HG03342 (cell line): ENCODE results near the gene HAX1.
"Not testable (repeated sequence)": the region's sequence is repeated elsewhere in the genome, so short reads cannot be mapped to it uniquely, and the experiment has no call there.

Experiments used
- ATAC-seq: cut with Tn5 transposase; IDR thresholded peaks from one replicate; pipeline ENCODE4 v1.9.1; 2021; ENCODE audit warnings: mild to moderate bottlenecking, moderate library complexity; ENCODE audit not compliant: unreplicated experiment

Gene HAX1

GRCh38 chr1:154272217-154272998 lies at the start of gene HAX1:
TSS of gene HAX1 (plus strand) at chr1:154272629. CDS start at chr1:154272724, 95 bp downstream.
- ATAC-seq, result peak; percentile 84

DNA sequence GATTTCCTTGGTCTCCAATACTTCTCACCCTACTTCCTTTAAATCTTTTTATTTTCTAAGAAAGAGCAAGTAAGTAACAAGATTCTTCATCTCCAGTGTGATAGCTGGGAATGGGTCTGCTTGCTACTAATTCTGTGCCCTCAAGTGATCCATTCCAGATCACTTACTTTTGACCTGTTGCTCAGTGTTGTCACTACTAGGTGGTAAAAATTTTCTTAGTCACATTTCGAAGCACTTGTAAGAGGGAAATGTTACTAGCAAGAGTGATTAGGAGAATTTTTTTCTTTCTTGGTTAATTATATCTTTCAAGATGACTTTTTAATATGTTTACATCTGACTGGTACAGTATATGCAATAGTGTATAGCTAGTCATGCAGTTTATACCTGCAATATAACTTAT lies 49.5 kb upstream of the HAX1 start:
- no peak for ATAC-seq

DNA sequence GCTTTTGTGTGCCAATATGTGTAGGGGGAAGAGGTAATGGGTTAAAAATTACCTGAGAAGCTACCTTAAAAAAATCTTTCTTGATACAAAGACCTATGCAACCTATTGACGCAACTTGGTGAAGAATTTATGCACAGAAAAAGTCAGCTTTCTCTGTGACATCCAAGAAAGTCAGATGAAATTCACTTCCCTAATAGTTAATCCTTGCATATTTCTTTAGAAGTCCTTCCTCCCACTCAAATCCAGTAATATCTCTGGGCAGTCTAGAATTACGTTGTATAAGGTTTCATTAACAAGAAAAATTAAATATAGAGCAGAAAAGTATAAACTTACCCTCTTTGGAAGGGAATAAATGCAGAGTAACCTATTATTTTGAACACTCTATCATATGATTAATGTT lies 48.8 kb upstream of the HAX1 start:
- ATAC-seq, result no peak

- no peak for ATAC-seq
These were observed 47.1 kb upstream of the HAX1 start for GRCh38 chr1:154225370-154225769.

DNA sequence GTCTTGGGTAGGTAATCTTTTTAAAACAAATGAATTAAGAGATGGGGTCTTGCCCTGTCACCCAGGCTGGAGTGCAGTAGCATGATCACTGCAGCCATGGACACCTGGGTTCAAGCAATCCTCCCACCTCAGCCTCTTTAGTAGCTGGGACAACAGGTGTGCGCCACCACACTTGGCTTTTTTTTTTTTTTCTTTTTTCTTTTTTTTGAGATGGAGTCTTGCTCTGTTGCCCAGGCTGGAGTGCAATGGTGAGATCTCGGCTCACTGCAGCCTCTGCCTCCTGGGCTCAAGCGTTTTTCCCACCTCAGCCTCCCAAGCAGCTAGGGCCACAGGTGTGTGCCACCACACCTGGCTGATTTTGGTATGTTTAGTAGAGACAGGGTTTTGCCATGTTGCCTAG lies 41.3 kb upstream of the HAX1 start:
- not testable (repeated sequence) for ATAC-seq

- not testable (repeated sequence) for ATAC-seq
These were observed 39.3 kb upstream of the HAX1 start for GRCh38 chr1:154233127-154233526.

GRCh38 chr1:154236855-154237254 lies 35.6 kb upstream of the HAX1 start:
- no peak for ATAC-seq

DNA sequence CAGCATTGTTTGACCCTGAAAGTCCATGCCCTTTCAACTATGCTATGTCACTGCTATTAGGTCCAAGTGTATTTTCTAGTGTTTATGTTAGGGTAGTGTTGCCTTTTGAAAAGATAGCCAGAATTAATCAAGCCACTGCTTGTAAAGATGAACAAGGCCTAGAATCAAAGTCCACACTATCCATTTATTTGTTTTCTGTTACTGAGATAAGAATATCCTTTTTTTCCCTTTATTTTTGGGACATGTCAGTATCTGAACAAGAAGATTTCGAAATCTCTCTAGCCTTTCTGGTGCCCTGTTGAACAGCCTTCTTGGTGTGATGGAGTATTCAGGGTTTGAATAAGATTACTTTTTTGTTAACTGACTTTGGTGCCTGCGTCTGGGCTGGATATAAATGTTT lies 35.0 kb upstream of the HAX1 start:
- ATAC-seq, result no peak

DNA sequence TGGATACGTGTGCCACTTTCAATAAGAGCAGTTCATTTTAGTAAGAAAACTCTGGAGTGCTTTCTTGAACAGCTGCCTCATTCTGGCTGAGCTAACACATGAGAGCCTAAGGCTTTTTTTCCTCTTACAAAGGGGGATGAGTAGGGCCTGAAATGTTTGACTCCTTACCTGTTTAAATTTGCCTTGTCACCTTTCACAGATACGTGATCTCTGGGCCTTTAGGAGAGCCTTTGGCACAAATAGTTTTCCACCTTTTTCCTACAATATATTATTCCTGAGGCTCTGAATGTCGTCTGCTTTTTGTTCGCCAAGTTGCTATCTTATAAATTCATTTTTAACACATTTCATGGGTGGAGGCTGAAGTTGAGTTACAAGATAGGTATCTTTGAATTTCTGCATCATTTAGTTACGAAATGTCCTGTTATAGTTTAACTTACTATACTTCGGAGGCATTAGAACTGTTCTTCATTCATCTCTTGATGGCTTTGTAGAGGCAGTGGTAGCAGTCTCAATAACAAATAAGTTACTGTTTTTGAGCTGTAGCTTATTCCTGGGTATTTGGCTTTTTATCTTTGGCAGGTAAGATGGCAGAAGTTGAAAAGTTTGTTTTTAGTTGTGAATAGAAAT lies 34.4 kb upstream of the HAX1 start:
- no peak for ATAC-seq

GRCh38 chr1:154239491-154239890 lies 32.9 kb upstream of the HAX1 start:
- ATAC-seq, result no peak

DNA sequence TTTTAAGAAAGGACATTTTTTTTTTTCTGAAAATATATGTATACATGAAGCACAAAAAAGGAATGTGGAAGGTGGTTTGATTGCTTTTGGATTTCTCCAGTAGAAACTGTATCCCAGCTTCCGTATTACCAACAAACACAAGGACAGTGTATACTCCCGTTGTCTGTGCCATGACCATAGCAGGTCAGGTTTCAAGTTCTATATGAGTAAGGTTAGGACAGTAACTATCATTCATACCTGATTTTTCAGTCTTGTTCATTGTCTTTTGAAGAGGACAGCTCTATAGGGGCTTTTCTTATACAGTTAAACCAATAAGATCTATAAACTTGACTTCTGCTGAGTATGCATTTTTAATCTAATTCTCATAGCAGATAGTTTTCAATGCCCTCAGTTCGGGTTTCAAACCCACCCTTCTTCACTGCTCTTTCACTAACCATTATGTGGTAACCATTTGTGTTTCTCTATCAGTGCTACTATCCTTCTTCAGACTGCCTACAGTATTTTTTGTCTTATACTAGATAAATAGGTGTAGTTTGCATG lies 32.1 kb upstream of the HAX1 start:
- ATAC-seq, result no peak

DNA sequence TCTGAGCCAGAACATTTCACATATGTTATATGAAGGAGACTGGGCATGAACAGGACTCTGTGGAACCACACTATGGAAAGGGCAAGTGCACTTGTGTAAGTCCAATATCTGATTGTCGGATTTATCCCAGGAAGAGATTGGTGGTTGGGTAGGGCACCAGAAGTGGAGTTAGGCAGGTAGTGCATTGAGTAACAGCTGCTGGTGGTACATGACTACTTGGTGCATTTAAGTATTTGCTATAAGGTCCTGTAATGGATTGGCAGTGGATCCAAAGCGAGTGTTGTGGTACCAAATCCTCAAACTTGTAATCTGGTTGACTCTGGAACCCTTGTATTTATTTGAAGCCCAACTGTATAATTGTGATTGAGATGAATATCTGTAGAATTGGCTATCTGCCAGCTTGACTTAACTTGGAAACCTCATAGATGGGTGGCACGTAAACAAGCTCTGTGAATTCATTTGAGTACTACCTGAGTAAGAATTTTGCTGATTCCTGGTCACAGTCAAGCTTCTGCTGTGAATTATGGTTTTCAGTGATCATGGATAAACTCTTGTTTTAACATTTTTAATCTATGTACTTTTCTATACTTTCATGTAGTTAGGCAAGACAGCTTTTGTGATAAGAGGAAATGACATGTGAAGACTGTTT lies 30.6 kb upstream of the HAX1 start:
- ATAC-seq, result no peak

GRCh38 chr1:154253671-154254070 lies 18.8 kb upstream of the HAX1 start:
- no peak for ATAC-seq

GRCh38 chr1:154256686-154257085 lies 15.7 kb upstream of the HAX1 start:
- no peak for ATAC-seq

DNA sequence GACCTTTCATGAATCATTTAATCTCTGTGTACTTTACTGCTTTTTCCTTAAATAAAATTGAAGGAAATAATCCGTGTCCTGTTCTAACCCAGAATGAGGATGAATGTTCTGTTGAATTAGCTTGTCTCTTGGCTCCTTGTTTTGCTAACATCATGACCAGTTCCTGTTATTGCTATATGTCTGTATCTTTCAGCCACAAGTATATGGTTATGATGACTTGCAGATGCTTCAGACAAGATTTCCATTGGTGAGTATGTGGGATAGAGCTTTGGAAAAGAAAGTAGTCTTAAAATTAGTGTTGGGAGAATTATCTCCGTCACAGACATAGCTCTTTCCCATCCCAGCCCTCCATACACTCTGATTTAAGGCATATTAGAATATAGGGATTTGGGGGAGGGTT lies 13.6 kb upstream of the HAX1 start:
- ATAC-seq, result no peak

DNA sequence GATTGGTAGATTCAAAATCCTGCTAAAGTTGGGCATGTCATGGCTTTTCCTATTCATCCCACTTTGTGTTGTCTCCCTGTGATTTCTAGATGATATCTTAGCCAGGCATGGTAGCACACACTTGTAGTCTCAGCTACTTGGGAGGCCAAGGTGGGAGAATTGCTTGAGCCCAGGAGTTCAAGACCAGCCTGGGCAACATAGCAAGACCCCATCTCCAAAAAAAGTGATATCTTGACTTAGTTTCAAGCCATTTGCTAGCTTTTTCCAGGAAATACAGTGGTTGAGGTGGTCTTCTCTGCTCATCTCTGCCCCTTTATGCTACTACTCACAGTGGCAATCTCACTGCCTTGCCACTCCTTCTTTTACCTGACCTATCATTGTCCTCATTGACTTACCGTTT lies 12.3 kb upstream of the HAX1 start:
- no peak for ATAC-seq

DNA sequence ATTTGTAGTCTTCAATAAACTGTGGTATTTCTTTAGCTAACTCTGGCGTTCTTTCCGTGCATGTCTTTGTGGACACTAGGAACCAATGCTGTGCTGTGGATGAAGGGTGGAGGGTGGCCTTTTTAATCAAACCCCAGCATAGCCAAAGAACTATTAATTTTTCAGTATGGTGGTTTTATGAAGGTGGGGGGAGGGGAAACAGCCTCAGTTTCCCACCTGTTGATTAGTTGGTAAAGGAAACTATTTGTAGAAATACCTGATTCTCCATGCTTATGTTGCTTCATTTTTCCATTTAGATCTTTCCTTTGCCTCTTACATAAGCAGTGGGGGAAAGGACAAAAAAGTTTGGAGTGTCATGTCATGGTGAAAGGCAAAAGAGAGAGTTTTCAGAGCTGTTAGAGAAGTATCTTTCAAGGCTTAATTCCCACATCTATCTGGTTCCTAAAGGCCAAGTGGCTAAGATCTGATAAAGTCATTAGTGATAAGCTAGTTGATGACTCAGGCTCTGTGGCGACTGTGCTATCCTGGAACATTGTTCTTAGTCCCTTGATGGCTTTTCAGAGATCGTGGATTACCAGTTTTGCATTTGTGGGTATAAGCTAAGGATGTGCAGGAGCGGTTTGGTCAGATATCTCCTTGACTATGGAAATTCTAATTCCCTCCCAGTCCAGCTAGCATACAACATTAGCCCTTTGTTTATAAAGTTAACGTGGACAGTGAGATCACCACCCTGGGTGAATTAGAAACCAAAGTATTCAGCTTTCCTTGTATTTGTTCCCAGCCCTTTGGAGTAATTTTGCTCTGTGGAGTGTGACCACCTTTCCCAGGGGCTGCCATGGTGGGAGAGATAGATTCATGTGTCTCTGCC lies 8.7 kb upstream of the HAX1 start:
- no peak for ATAC-seq

DNA sequence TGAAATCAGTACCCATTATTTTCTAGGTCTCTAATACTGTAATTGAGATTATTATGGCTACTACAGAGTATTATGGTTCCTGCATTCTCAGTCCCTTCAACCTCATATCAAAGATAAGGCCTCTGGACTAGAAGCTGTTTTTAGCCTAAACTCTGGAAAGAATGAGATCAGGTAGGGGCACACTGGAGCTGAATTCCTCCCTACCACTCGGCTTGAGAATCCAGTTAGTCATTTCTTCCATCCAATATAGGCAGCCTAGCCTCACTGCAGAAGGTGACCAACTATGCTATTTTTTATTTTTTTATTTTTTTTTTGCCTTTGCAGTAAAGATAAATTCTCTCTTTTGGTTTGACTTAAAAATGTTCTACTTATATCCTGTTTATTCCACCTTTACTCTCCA lies 8.0 kb upstream of the HAX1 start:
- ATAC-seq, result no peak

DNA sequence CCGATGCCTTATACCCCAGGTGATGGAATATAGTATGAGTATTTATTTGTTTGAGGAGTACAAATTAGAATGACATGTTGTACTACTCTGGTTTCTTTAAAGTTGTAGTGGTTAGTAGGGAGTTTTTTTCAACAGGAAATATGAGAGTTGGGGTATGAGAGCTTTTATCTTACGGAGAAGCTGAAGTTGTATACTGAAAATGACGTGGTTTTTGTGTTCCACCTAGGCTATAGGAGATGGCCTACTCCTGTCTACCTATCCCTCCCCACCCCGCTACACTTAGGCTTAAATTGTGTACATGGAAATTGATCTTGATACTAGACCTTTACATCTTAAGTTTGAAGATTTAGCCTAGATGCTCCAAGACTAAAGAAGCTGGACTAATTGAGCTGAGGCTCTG lies 6.8 kb upstream of the HAX1 start:
- ATAC-seq, result no peak

- ATAC-seq, result no peak
These were observed 1.6 kb upstream of the HAX1 start for GRCh38 chr1:154270833-154271232.

- no peak for ATAC-seq
These were observed 652 bp downstream of the HAX1 start for GRCh38 chr1:154272999-154273563.
